Activated naive CD8-positive, alpha-beta T cell treated with anti-CD3 and anti-CD28 coated beads, Interleukin-2, amount 10 ng/mL, durations not matched to agents 7 days and 5 days (primary cell): Measurements from ENCODE around the gene SLC25A23. TPM values are rescaled to one million over a fixed set of nuclear protein-coding genes. Genes with fewer than 3 reads are reported as not detected.

ENCODE experiments used
- ATAC-seq: fragments of 150-1000 bp; cut with Tn5 transposase; one replicate; pipeline ENCODE4 v1.10.0; 2021; ENCODE audit warnings: low read depth, moderate library complexity
- POLR2A ChIA-PET: fragments of 350-600 bp; sonication (Branson Sonifier 250); formaldehyde crosslinking; loops from one replicate; lab custom pipeline; 2021; ENCODE audit warnings: antibody characterized with exemption; lab: Charles Lee
- DNase-seq: peaks from one replicate; pipeline ENCODE4 v3.0.0; 2021
- H3K27ac Mint-ChIP-seq: one replicate; pipeline ENCODE4 v1.8.0; 2022; ENCODE audit warnings: mild to moderate bottlenecking, mixed read lengths
- H3K27me3 Mint-ChIP-seq: one replicate; pipeline ENCODE4 v1.8.0; 2022; ENCODE audit warnings: mild to moderate bottlenecking, moderate library complexity, mixed read lengths
- H3K36me3 Mint-ChIP-seq: one replicate; pipeline ENCODE4 v1.8.0; 2021; ENCODE audit warnings: mild to moderate bottlenecking, mixed read lengths
- H3K4me1 Mint-ChIP-seq: one replicate; pipeline ENCODE4 v1.8.0; 2021; ENCODE audit warnings: mixed read lengths
- H3K4me3 Mint-ChIP-seq: one replicate; pipeline ENCODE4 v1.8.0; 2022; ENCODE audit warnings: mild to moderate bottlenecking, moderate library complexity, mixed read lengths
- H3K9me3 Mint-ChIP-seq: one replicate; pipeline ENCODE4 v1.8.0; 2021; ENCODE audit warnings: mixed read lengths
- total RNA-seq, 2 experiments: library from RNA; stranded (reverse); gene quantifications; one replicate each; pipeline ENCODE4 v1.2.3, GENCODE V29; 2021

The SLC25A23 gene
- total RNA-seq, 2 experiments from 2014 or later = 35.5 to 38.3 TPM

GRCh38 chr19:6491802-6492592 lies 32.4 kb upstream of the SLC25A23 start:
- Mint-ChIP-seq H3K4me1 (peaks cover 11% of the 10 kb centered on the region), H3K27me3 (no peaks in the 10 kb centered on the region), H3K27ac (no peak overlapping the region), H3K36me3 (no peaks in the 10 kb centered on the region), H3K4me3 (no peak overlapping the region), H3K9me3 (peaks cover 6% of the 10 kb centered on the region)
- POLR2A ChIA-PET = interaction anchor here (0.7 to 2.3 kb wide), 2 partner anchors 10 to 29 kb away, joined by 3 to 11 read pairs; partner anchors contain the start of gene DENND1C
- DNase-seq (no peak), ATAC-seq (no peak)

DNA sequence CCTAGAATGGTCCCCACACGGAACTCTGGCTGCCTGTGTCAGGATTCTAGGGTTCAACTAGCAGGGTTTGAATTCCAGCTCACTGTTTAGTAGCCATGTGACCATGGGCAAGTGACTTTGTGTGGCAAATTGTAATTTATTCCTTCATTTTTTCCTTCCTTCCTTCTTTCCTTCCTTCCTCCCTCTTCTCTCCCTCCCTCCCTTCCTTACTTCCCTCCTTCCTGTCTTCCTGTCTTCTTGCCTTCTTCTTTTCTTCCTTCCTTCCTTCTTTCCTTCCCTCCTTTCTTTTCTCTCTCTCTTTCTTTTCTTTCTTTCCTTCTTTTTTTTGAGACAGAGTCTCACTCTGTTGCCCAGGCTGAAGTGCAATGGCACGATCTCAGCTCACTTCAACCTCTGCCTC lies 30.5 kb upstream of the SLC25A23 start:
- Mint-ChIP-seq H3K4me1 (peaks cover 11% of the 10 kb centered on the region), H3K27ac (peak overlapping the region; percentile 79), H3K27me3 (no peaks in the 10 kb centered on the region), H3K4me3 (peak overlapping the region; percentile 70), H3K9me3 (peaks cover 6% of the 10 kb centered on the region), H3K36me3 (no peaks in the 10 kb centered on the region)
- POLR2A ChIA-PET = interaction anchor here (0.7 to 2.3 kb wide), 3 partner anchors 9 to 17 kb away, joined by 3 to 11 read pairs (median 3); partner anchors contain the start of gene DENND1C
- DNase-seq (no peak), ATAC-seq (no peak)

GRCh38 chr19:6489278-6490061 lies 29.9 kb upstream of the SLC25A23 start:
- no peaks in the 10 kb centered on the region for H3K36me3 Mint-ChIP-seq
- ATAC-seq (peak; percentile 76), DNase-seq (no peak)
- POLR2A ChIA-PET = interaction anchor here (0.7 to 1.3 kb wide), 3 partner anchors 9 to 180 kb away, joined by 3 to 4 read pairs (median 3); no protein-coding TSS in a partner anchor
- H3K9me3 Mint-ChIP-seq = peaks cover 6% of the 10 kb centered on the region
- peak overlapping the region; percentile 70 for H3K4me3 Mint-ChIP-seq
- peaks cover 11% of the 10 kb centered on the region for H3K4me1 Mint-ChIP-seq
- H3K27ac Mint-ChIP-seq = peak overlapping the region; percentile 79
- H3K27me3 Mint-ChIP-seq = no peaks in the 10 kb centered on the region

DNA sequence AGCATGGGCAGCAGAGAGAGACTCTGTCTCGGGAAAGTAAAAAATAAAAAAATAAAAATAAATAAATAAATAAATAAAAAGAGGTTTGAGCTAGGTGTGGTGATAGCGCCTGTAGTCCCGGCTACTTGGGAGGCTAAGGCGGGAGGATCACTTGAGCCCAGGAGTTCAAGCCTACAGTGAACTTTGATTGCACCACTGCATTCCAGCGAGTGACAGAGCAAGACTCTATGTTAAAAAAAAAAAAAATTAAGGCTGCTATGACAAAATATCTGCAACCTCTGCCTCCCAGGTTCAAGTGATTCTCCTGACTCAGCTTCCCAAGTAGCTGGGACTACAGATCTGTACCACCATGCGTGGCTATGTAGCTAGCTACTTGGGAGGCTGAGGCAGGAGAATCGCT lies 25.2 kb upstream of the SLC25A23 start:
- no peaks in the 10 kb centered on the region for H3K27me3 Mint-ChIP-seq
- H3K9me3 Mint-ChIP-seq = no peaks in the 10 kb centered on the region
- H3K4me3 Mint-ChIP-seq = no peak overlapping the region
- peaks cover 8% of the 10 kb centered on the region for H3K36me3 Mint-ChIP-seq
- POLR2A ChIA-PET = no interaction called here
- H3K4me1 Mint-ChIP-seq = peaks cover 28% of the 10 kb centered on the region
- no peak overlapping the region for H3K27ac Mint-ChIP-seq
- DNase-seq = no peak
- no peak for ATAC-seq

DNA sequence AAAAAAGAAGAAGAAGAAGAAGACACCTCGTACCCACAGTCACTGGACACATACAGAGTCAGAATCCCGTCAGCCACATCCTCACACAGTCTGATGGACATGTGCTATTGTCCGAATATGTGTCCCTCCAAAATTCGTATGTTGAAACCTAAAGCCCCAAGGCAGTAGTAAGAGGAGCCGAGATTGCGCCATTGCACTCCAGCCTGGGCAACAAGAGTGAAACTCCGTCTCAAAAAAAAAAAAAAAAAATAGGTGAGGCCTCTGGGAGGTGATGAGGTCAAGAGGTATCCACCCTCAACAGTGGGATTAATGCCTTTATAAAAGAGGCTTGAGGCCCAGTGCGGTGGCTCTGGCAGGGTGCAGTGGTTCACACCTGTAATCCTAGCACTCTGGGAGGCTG lies 24.6 kb upstream of the SLC25A23 start:
- no peak for DNase-seq
- H3K4me1 Mint-ChIP-seq = peaks cover 26% of the 10 kb centered on the region
- POLR2A ChIA-PET = no interaction called here

GRCh38 chr19:6483235-6483634 lies 23.6 kb upstream of the SLC25A23 start:
- H3K36me3 Mint-ChIP-seq = peaks cover 9% of the 10 kb centered on the region
- peak overlapping the region; percentile 3 for H3K27ac Mint-ChIP-seq
- no peaks in the 10 kb centered on the region for H3K9me3 Mint-ChIP-seq
- POLR2A ChIA-PET = no interaction called here
- peaks cover 24% of the 10 kb centered on the region for H3K4me1 Mint-ChIP-seq
- ATAC-seq (no peak), DNase-seq (no peak)
- H3K27me3 Mint-ChIP-seq = no peaks in the 10 kb centered on the region
- H3K4me3 Mint-ChIP-seq = no peak overlapping the region

More for the DNA sequence above, 24.6 kb upstream of the SLC25A23 start:
- Mint-ChIP-seq H3K27ac (no peak overlapping the region), H3K4me3 (no peak overlapping the region), H3K36me3 (peaks cover 9% of the 10 kb centered on the region), H3K9me3 (no peaks in the 10 kb centered on the region), H3K27me3 (no peaks in the 10 kb centered on the region)
- no peak for ATAC-seq

DNA sequence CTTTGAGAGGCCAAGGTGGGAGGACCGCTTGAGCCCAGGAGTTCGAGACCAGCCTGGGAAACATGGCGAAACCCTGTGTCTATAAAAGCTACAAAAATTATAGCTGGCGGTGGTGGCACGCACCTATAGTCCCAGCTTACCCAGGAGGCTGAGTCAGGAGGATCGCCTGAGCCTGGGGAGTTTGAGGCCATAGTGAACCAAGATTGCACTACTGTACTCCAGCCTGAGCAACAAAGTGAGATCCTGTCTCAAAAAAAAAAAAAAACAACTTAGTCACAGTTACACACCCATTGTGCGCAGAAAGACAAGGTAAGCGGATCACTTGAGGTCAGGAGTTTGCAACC lies 22.7 kb upstream of the SLC25A23 start:
- no peaks in the 10 kb centered on the region for H3K9me3 Mint-ChIP-seq
- peak overlapping the region; percentile 99 for H3K27ac Mint-ChIP-seq
- H3K27me3 Mint-ChIP-seq = no peaks in the 10 kb centered on the region
- ATAC-seq (no peak), DNase-seq (no peak)
- POLR2A ChIA-PET = interaction anchor here (1.0 to 2.3 kb wide), 9 partner anchors 9 to 179 kb away, joined by 3 to 26 read pairs (median 8); partner anchors contain the start of genes CRB3, KHSRP, SLC25A23 and TUBB4A
- H3K4me1 Mint-ChIP-seq = peaks cover 24% of the 10 kb centered on the region
- peaks cover 10% of the 10 kb centered on the region for H3K36me3 Mint-ChIP-seq
- H3K4me3 Mint-ChIP-seq = peak overlapping the region; percentile 100

- peaks cover 24% of the 10 kb centered on the region for H3K4me1 Mint-ChIP-seq
- ATAC-seq = peak; percentile 91
- POLR2A ChIA-PET = interaction anchor here (0.6 to 2.3 kb wide), 21 partner anchors 10 to 382 kb away, joined by 3 to 26 read pairs (median 4); partner anchors contain the start of genes ALKBH7, CLPP, CRB3 and KHSRP
Measured at GRCh38 chr19:6481541-6482342, 22.1 kb upstream of the SLC25A23 start, which contains the start of gene DENND1C. TSS of gene DENND1C (minus strand) at chr19:6481787. CDS start at chr19:6481695, 92 bp downstream.

GRCh38 chr19:6480848-6481415 lies 21.3 kb upstream of the SLC25A23 start:
- no peaks in the 10 kb centered on the region for H3K9me3 Mint-ChIP-seq
- DNase-seq = peak; percentile 51

More at GRCh38 chr19:6481541-6482342, 22.1 kb upstream of the SLC25A23 start, which contains the start of gene DENND1C:
- Mint-ChIP-seq H3K36me3 (peaks cover 12% of the 10 kb centered on the region), H3K4me3 (peak within 1 kb of the TSS; percentile 100), H3K9me3 (no peaks in the 10 kb centered on the region), H3K27me3 (no peaks in the 10 kb centered on the region), H3K27ac (peak within 1 kb of the TSS; percentile 99)
- DNase-seq = peak; percentile 79

GRCh38 chr19:6479836-6480398 lies 20.3 kb upstream of the SLC25A23 start:
- Mint-ChIP-seq H3K4me3 (peak overlapping the region; percentile 100), H3K9me3 (no peaks in the 10 kb centered on the region), H3K36me3 (peaks cover 18% of the 10 kb centered on the region), H3K4me1 (peaks cover 24% of the 10 kb centered on the region), H3K27ac (peak overlapping the region; percentile 99), H3K27me3 (no peaks in the 10 kb centered on the region)
- DNase-seq (no peak), ATAC-seq (no peak)
- POLR2A ChIA-PET = interaction anchor here (0.6 to 1.7 kb wide), 3 partner anchors 10 to 134 kb away, joined by 3 to 4 read pairs (median 4); no protein-coding TSS in a partner anchor

More at GRCh38 chr19:6480848-6481415, 21.3 kb upstream of the SLC25A23 start:
- POLR2A ChIA-PET = interaction anchor here (0.6 to 2.3 kb wide), 22 partner anchors 9 to 382 kb away, joined by 3 to 26 read pairs (median 4); partner anchors contain the start of genes ALKBH7, CLPP, CRB3 and KHSRP
- Mint-ChIP-seq H3K27ac (peak overlapping the region; percentile 99), H3K4me3 (peak overlapping the region; percentile 100), H3K4me1 (peaks cover 24% of the 10 kb centered on the region), H3K27me3 (no peaks in the 10 kb centered on the region), H3K36me3 (peaks cover 17% of the 10 kb centered on the region)
- ATAC-seq = peak; percentile 37

GRCh38 chr19:6478815-6479214 lies 19.2 kb upstream of the SLC25A23 start:
- no peak overlapping the region for H3K27ac Mint-ChIP-seq

More at GRCh38 chr19:6478815-6479214, 19.2 kb upstream of the SLC25A23 start:
- Mint-ChIP-seq H3K4me1 (peaks cover 24% of the 10 kb centered on the region), H3K4me3 (no peak overlapping the region), H3K36me3 (peaks cover 20% of the 10 kb centered on the region), H3K27me3 (no peaks in the 10 kb centered on the region), H3K9me3 (no peaks in the 10 kb centered on the region)
- ATAC-seq (no peak), DNase-seq (no peak)
- POLR2A ChIA-PET = no interaction called here
